DMS114 treated with DMSO at 0.1 percent for 48 hours (cell line): ENCODE results near the gene ZDHHC13.

Source experiments
- DNase-seq: peaks from one replicate; lab custom pipeline; 2025; ENCODE audit not compliant: unreplicated experiment; lab: John Stamatoyannopoulos, UW

ZDHHC13 gene

GRCh38 chr11:19164230-19164855, 47.4 kb downstream of the ZDHHC13 start:
- DNase-seq: no peak

GRCh38 chr11:19164881-19165280, 47.9 kb downstream of the ZDHHC13 start:
- DNase-seq: no peak

- DNase-seq: no peak
Measured at GRCh38 chr11:19168090-19168489, 51.1 kb downstream of the ZDHHC13 start.

- DNase-seq: no peak
Measured at GRCh38 chr11:19173004-19173689, 56.2 kb downstream of the ZDHHC13 start.

GRCh38 chr11:19173964-19174638, 57.1 kb downstream of the ZDHHC13 start:
- DNase-seq: no peak

- DNase-seq: no peak
Measured at GRCh38 chr11:19176629-19177186, 59.7 kb downstream of the ZDHHC13 start.

- no peak for DNase-seq
Measured at GRCh38 chr11:19181531-19182261, 64.7 kb downstream of the ZDHHC13 start.

- no peak for DNase-seq
Measured at GRCh38 chr11:19183646-19184045, 66.7 kb downstream of the ZDHHC13 start.

GRCh38 chr11:19185036-19185435, 68.1 kb downstream of the ZDHHC13 start:
- no peak for DNase-seq

GRCh38 chr11:19185516-19186052, 68.6 kb downstream of the ZDHHC13 start:
- DNase-seq: no peak

- no peak for DNase-seq
Measured at GRCh38 chr11:19187114-19187832, 70.3 kb downstream of the ZDHHC13 start.

GRCh38 chr11:19187833-19188258, 70.9 kb downstream of the ZDHHC13 start:
- no peak for DNase-seq

- no peak for DNase-seq
Measured at GRCh38 chr11:19191530-19192169, 74.7 kb downstream of the ZDHHC13 start.

GRCh38 chr11:19193916-19194315, 76.9 kb downstream of the ZDHHC13 start:
- DNase-seq: no peak

- DNase-seq: no peak
Measured at GRCh38 chr11:19194620-19195308, 77.8 kb downstream of the ZDHHC13 start.

- no peak for DNase-seq
Measured at GRCh38 chr11:19196432-19196831, 79.5 kb downstream of the ZDHHC13 start.

- no peak for DNase-seq
Measured at GRCh38 chr11:19199048-19199447, 82.1 kb downstream of the ZDHHC13 start.

GRCh38 chr11:19199771-19200170, 82.8 kb downstream of the ZDHHC13 start:
- no peak for DNase-seq
